ENCODE results near the gene PKP1.

PKP1 gene

DNA sequence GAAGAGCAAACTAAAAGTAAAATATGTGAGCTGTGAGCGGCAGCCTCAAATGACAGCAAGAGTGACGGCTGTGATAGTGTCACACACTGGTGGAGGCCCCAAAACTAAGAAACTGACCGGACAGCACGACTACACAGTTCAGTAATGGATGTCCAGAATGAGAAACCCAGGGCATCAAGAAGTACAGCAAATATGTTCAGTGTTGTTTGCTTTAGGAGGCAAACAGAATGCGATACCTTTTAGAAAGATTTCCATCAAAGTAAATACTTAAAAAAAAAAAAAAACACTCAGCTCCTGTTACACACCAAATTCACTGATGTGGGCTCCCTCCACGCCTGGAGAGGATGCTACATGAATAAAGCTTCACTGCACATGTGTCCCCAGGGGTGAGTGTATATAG is 1.1 kb upstream of the PKP1 start:
- no peak for DNase-seq

GRCh38 chr1:201283836-201284553 is 689 bp downstream of the PKP1 start:
- DNase-seq: no peak

- no peak for DNase-seq
These were observed 1.3 kb downstream of the PKP1 start for GRCh38 chr1:201284636-201285035.

GRCh38 chr1:201285846-201286245 is 2.5 kb downstream of the PKP1 start:
- DNase-seq: no peak

GRCh38 chr1:201286445-201286844 is 3.1 kb downstream of the PKP1 start:
- DNase-seq: no peak

- DNase-seq: no peak
These were observed 4.7 kb downstream of the PKP1 start for GRCh38 chr1:201288007-201288406.

- DNase-seq: no peak
These were observed 5.5 kb downstream of the PKP1 start for GRCh38 chr1:201288765-201289164.

DNA sequence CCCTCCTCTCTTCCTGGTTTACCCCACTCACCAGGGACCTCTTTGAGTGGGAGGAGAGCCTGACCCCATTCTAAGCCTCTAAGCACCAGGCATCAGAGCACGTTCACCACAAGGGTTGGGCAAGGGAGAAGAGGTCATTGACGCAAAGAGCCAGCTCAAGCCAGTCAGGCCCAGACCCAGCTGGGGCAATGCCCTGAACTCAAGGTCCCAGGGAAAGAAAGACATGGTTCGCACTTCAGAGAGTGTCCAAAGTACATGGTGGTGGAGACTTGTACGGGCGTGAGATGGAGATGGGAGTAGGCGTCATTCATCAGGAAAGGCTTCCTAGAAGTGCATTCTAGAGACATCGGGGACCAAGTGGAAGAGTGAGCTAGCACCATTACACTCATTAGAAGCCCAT is 7.2 kb downstream of the PKP1 start:
- no peak for DNase-seq

GRCh38 chr1:201291916-201292315 is 8.6 kb downstream of the PKP1 start:
- no peak for DNase-seq

GRCh38 chr1:201294876-201295275 is 11.6 kb downstream of the PKP1 start:
- no peak for DNase-seq

DNA sequence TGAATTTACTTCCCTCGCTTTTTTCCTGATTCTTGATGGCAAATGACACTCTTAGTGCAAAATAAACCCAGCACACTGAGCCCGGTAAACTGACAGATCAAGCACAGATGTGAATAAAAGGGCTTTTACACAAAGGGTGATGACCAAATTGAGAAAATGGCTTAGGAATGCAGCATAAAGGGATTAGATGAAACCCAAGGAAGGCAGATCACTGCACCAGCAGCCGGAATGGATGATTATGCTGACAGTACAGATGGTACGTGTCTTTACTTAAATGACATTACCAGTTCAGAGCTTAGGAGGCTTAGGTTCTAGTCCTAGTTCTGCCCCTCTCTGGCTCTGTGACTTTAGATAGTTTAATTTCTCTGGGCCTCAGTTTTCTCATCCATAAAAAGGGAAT is 12.0 kb downstream of the PKP1 start:
- no peak for DNase-seq

DNA sequence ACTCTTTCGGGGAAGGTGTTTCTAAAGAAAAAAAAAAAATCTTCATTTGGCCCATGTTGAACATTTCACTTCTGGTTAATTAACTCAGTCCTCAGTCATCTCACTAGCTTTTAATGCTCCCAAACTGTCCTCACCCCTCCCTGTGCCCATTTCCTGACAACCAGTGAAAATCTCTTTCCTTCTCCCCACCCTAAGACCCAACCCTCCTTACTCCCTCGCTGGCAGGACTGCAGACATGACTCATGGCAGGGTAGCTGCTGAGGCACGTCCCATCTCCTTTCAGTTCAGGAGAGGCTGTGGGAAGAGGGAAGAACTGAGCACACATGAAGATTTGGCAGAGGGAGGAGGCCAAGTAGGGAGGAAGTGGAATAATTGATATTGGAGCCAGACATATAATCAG is 12.6 kb downstream of the PKP1 start:
- no peak for DNase-seq

GRCh38 chr1:201296352-201296751 is 13.0 kb downstream of the PKP1 start:
- no peak for DNase-seq

DNA sequence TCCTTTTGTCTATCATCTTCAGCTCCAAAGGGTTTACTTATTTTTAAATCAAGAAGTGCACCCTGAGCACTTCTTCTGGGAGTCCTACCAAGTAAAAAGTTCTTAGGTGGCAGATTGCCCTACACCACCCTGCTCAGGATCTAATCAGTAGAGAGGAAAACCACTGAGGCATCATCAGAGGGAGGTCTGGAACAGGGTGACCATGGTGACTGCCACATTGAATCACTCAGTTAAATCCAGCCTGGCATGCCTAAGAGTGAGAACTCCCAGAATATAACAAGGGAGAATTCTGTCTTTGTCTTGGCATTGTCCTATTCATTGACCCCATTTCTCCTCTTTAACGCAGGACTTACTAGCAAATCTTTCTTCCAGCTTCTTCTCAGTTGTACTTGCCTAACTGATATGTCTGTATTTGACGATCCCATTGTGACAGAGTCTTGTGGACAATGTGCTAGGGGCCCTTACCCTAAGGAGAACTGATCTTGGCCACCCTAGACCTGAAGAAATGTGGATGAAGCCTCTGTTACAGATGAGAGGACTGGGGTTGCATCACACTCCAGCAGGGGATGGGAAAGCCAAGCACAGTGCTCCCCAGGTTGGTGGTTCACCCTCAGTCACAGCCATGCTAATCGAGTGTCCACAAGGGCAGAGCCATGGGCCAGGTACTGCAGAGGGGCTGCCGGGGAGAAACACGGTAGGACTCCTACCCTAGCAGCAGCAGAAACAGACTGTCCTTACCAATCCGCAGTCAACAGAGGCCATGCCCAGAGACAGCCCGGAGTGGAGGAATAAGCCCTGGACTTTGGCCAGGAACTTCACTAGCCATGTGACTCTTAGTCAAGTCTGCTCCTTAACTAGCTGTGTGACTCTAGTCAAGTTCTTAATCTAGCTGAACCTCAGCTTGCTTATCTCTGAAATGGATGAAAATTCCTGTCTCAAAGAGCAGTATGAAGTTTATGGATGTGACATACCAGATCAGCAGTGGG is 15.4 kb downstream of the PKP1 start:
- no peak for DNase-seq

DNA sequence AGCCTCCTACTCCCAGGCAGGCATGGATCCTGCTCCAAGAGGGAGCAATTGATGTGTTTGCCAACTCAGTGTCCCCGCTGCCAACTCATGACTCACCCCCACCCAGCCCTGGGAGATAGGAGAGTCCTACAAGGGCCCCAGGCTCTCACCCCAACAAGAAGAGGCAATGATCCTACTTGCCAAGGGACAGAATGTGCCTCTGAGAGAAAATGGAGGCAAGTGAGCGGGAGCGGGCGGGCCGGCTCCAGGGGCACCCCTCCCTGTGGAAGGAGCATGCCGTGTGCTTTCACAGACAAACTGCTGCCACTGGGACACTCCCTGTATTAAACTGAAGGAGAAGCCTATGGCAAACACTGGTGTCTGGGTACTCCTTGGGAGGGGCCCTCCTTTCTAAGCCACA is 16.7 kb downstream of the PKP1 start:
- DNase-seq: no peak

- DNase-seq: no peak
These were observed 17.3 kb downstream of the PKP1 start for GRCh38 chr1:201300641-201301040.

- no peak for DNase-seq
These were observed 19.2 kb downstream of the PKP1 start for GRCh38 chr1:201302163-201303152.

GRCh38 chr1:201304126-201304525 is 20.8 kb downstream of the PKP1 start:
- DNase-seq: no peak

DNA sequence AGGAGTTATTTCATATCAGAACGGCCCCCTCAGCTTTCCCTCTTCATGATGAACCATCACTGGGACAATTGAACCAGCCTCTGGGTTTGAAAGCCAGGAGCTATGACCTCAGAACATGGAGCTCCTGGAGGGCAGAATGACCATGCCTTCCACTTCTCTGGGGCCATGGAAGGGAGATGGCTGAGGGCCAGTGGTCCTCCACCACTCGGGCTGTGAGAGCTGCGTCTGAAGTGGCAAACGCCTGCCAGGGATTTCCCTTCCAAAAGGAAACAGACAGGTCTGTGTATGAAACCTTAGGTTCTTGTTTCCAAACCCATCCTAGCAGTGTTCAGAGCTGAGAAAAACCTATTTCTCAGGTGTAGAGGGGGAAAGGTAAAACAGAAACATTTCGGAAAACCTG is 22.5 kb downstream of the PKP1 start:
- DNase-seq: no peak

- no peak for DNase-seq
These were observed 23.9 kb downstream of the PKP1 start for GRCh38 chr1:201307231-201307630.

DNA sequence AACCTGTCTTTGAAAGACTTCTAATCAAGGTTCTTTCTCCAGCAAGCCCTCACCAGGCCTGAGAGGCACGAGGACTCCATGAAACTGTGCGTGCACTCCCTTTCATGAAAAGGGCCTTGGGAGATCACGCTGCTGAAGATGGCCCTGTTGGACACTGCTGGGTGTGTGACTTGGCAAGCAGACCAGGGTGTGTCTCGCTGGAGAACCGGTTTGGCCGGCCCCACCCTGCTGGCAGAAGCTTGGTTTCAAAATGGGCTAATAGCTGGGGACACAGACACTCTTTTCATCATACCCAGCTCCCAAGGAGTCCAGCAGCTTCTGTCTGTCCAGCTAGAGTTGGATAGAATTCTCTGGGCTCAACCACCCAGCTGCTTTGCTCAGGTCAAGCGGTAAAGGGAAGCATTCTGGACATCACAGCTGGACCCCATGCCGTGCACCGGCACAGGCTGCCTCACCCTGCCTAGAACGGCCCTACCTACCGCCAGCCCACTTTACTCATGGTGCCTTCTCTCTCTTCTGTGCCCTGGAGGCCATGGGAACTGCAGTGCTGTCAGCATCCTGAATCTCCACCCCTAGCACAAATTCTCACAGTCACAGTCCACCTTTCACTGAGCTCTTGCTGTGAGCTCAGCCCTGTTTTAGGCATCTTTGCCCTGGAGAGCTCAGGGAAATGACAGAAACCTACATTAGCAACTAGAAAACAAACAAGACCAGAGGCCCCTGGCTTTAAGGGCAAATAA is 24.6 kb downstream of the PKP1 start:
- no peak for DNase-seq

DNA sequence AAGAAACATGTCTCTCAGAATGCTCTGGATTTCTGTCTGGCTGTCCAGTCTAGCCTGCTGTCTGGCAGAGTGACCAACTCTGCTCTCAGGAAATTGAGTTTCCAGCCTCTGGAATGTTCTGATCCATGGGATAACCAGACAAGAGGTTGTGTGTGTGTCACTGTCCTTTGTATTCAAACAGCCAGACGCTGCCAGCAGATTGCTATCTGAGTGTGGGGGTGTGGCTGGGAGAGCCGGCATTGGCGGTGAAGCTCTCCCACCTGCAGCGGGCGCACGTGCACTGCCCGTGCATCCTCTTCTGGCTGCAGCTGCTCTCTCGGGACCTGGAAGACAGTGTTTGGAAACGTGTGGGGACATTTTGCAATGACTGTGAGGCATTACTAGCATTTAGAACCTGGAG is 26.1 kb downstream of the PKP1 start:
- no peak for DNase-seq

Measured in activated gamma-delta T cell treated with Interleukin-2 at 50 U/mL for 16 hours (primary cell).